ENCODE measurements around the gene CHMP2A. TPM values are rescaled to one million over a fixed set of nuclear protein-coding genes. Genes with fewer than 3 reads are reported as not detected.

The CHMP2A gene
- total RNA-seq, 2 experiments from 2014 or later: 60.5 to 62.4 TPM

GRCh38 chr19:58513694-58514563 lies 41.0 kb downstream of the CHMP2A start:
- Mint-ChIP-seq H3K4me3 (peak overlapping the region; percentile 82), H3K27ac (peak overlapping the region; percentile 78), H3K27me3 (no peaks in the 10 kb centered on the region), H3K36me3 (ENCODE audit: low read depth) (peaks cover 19% of the 10 kb centered on the region), H3K9me3 (no peaks in the 10 kb centered on the region), H3K4me1 (ENCODE audit: low read depth) (peaks cover 36% of the 10 kb centered on the region)
- Histone ChIP-seq H3K27me3 (ENCODE audit: control insufficient read depth in 1 of 2, insufficient read depth in 2 of 2, low read length in 2 of 2) (no peaks in the 10 kb centered on the region), H3K4me3 (ENCODE audit: low read length) (peak overlapping the region; percentile 41), H3K36me3 (ENCODE audit: insufficient read depth, low read length) (peaks cover 19% of the 10 kb centered on the region), H3K9me3 (ENCODE audit: control insufficient read depth in 1 of 2, insufficient read depth in 1 of 2, low read length in 2 of 2) (no peaks in the 10 kb centered on the region), H3K27ac (ENCODE audit: low read depth in 1 of 2, low read length in 2 of 2) (peak overlapping the region; percentile 56 to 58), H3K4me1 (ENCODE audit: insufficient read depth, low read length) (peaks cover 49% of the 10 kb centered on the region)
- ChIA-PET POLR2A (interaction anchor here (1.0 to 1.6 kb wide), 9 partner anchors 30 to 105 kb away, joined by 4 to 12 read pairs (median 7); partner anchors contain the start of genes CHMP2A, TRIM28, ZNF446 and ZNF584), CTCF (interaction anchor here (0.6 to 3.5 kb wide), 21 partner anchors 9 to 286 kb away, joined by 3 to 15 read pairs (median 4); partner anchors contain the start of genes CHMP2A, TRIM28, UBE2M and ZNF324B)
- peak; percentile 82 for TF ChIP-seq CTCF (IDR thresholded peaks at IDR 0.05)
- DNase-seq (peak; percentile 88 to 98 (median 94)), ATAC-seq (ENCODE audit: poor library complexity) (peak; percentile 93)
- intact Hi-C loops (cut with DNase I, micrococcal nuclease): loop anchor here (1.0 to 2.0 kb wide), 2 partner anchors 61 to 67 kb away; no protein-coding TSS in a partner anchor

GRCh38 chr19:58513213-58513693 lies 41.7 kb downstream of the CHMP2A start:
- TF ChIP-seq CTCF (IDR thresholded peaks at IDR 0.05): no peak
- H3K27ac Mint-ChIP-seq: peak overlapping the region; percentile 78
- POLR2A ChIA-PET: interaction anchor here (1.0 to 1.6 kb wide), 9 partner anchors 31 to 105 kb away, joined by 4 to 12 read pairs (median 7); partner anchors contain the start of genes CHMP2A, TRIM28, ZNF446 and ZNF584

GRCh38 chr19:58511353-58512208 lies 43.3 kb downstream of the CHMP2A start, which contains the start of gene SLC27A5:
SLC27A5 (minus strand) TSS chr19:58511992; CDS start chr19:58511955, 37 bp downstream.
- ATAC-seq (ENCODE audit: poor library complexity) (no peak), DNase-seq (peak in 1 of 14 experiments; percentile 24)
- peaks cover 26% of the 10 kb centered on the region for H3K4me1 ChIP-seq (ENCODE audit: insufficient read depth, low read length)
- Mint-ChIP-seq H3K27ac (no peak within 1 kb of the TSS), H3K36me3 (ENCODE audit: low read depth) (peaks cover 7% of the 10 kb centered on the region), H3K27me3 (no peaks in the 10 kb centered on the region), H3K4me3 (no peak within 1 kb of the TSS), H3K4me1 (ENCODE audit: low read depth) (peaks cover 22% of the 10 kb centered on the region), H3K9me3 (peaks cover 3% of the 10 kb centered on the region)
- CTCF ChIA-PET: interaction anchor here (0.6 kb wide), 1 partner anchor 48 kb away, joined by 4 read pairs; no protein-coding TSS in a partner anchor
- TF ChIP-seq CTCF (IDR thresholded peaks at IDR 0.05): no peak
- H3K4me3 ChIP-seq (ENCODE audit: low read length): no peak within 1 kb of the TSS
- H3K27me3 ChIP-seq (ENCODE audit: control insufficient read depth in 1 of 2, insufficient read depth in 2 of 2, low read length in 2 of 2): no peaks in the 10 kb centered on the region
- H3K27ac ChIP-seq (ENCODE audit: low read depth in 1 of 2, low read length in 2 of 2): no peak within 1 kb of the TSS
- H3K9me3 ChIP-seq (ENCODE audit: control insufficient read depth in 1 of 2, insufficient read depth in 1 of 2, low read length in 2 of 2): peaks cover 0 to 15% of the 10 kb centered on the region in 2 experiments
- intact Hi-C loops (cut with DNase I, micrococcal nuclease): no loop called here
- H3K36me3 ChIP-seq (ENCODE audit: insufficient read depth, low read length): peaks cover 12% of the 10 kb centered on the region
- POLR2A ChIA-PET: no interaction called here

More at GRCh38 chr19:58513213-58513693, 41.7 kb downstream of the CHMP2A start:
- CTCF ChIA-PET: interaction anchor here (1.0 to 3.5 kb wide), 4 partner anchors 18 to 68 kb away, joined by 3 to 15 read pairs (median 8); no protein-coding TSS in a partner anchor
- H3K27me3 Mint-ChIP-seq: no peaks in the 10 kb centered on the region
- Histone ChIP-seq H3K27ac (ENCODE audit: low read depth in 1 of 2, low read length in 2 of 2) (peak overlapping the region; percentile 56 to 58), H3K27me3 (ENCODE audit: control insufficient read depth in 1 of 2, insufficient read depth in 2 of 2, low read length in 2 of 2) (no peaks in the 10 kb centered on the region), H3K4me3 (ENCODE audit: low read length) (no peak overlapping the region), H3K4me1 (ENCODE audit: insufficient read depth, low read length) (peaks cover 43% of the 10 kb centered on the region), H3K9me3 (ENCODE audit: control insufficient read depth in 1 of 2, insufficient read depth in 1 of 2, low read length in 2 of 2) (peaks cover 0 to 5% of the 10 kb centered on the region in 2 experiments), H3K36me3 (ENCODE audit: insufficient read depth, low read length) (peaks cover 19% of the 10 kb centered on the region)
- no peaks in the 10 kb centered on the region for H3K9me3 Mint-ChIP-seq
- intact Hi-C loops (cut with DNase I, micrococcal nuclease): no loop called here
- H3K4me1 Mint-ChIP-seq (ENCODE audit: low read depth): peaks cover 29% of the 10 kb centered on the region
- peak in 1 of 14 experiments; percentile 35 for DNase-seq
- ATAC-seq (ENCODE audit: poor library complexity): no peak
- peaks cover 15% of the 10 kb centered on the region for H3K36me3 Mint-ChIP-seq (ENCODE audit: low read depth)
- H3K4me3 Mint-ChIP-seq: peak overlapping the region; percentile 51
